Neutrophil (primary cell): Measurements from ENCODE around the gene FAM237A.

ENCODE experiments used
- H3K27ac ChIP-seq: fragments of 200-600 bp; sonication (generic); 2 replicates; pipeline ENCODE4 v1.5.1; 2016; ENCODE audit warnings: mild to moderate bottlenecking, moderate library complexity
- H3K27me3 ChIP-seq: fragments of 200-600 bp; sonication (generic); 2 replicates; pipeline ENCODE4 v1.6.0; 2016; ENCODE audit warnings: mild to moderate bottlenecking
- H3K36me3 ChIP-seq: fragments of 200-600 bp; sonication (generic); 2 replicates; pipeline ENCODE4 v1.5.1; 2017
- H3K4me1 ChIP-seq, 2 experiments: fragments of 200-600 bp in 1 of 2; sonication (generic) in 1 of 2; 1 replicate in 1 of 2; 2 replicates in 1 of 2; pipeline versions ENCODE4 v1.5.1 to v1.6.1; 2013 to 2016; ENCODE audit warnings: low read depth in 1 of 2, low read length in 1 of 2, mild to moderate bottlenecking in 1 of 2, moderate library complexity in 1 of 2; ENCODE audit not compliant: control insufficient read depth in 1 of 2, insufficient read depth in 1 of 2
- H3K4me3 ChIP-seq, 2 experiments: fragments of 200-600 bp in 1 of 2; sonication (generic) in 1 of 2; 1 replicate in 1 of 2; 2 replicates in 1 of 2; pipeline ENCODE4 v1.5.1; 2013 to 2016; ENCODE audit warnings: low read depth in 1 of 2, low read length in 1 of 2, mild to moderate bottlenecking in 1 of 2, moderate library complexity in 1 of 2
- H3K9me3 ChIP-seq: fragments of 200-600 bp; sonication (generic); 2 replicates; pipeline ENCODE4 v1.5.1; 2016
- CTCF ChIP-seq: fragments of 200-600 bp; sonication (generic); IDR thresholded peaks from 2 replicates; pipeline ENCODE4 v1.5.1; 2016; ENCODE audit warnings: antibody characterized with exemption

Gene FAM237A

GRCh38 chr2:206626108-206626507 lies 16.2 kb upstream of the FAM237A start:
- Histone ChIP-seq H3K4me3 (no peak overlapping the region), H3K4me1 (no peaks in the 10 kb centered on the region), H3K27me3 (no peaks in the 10 kb centered on the region), H3K9me3 (no peaks in the 10 kb centered on the region), H3K27ac (no peak overlapping the region), H3K36me3 (no peaks in the 10 kb centered on the region)
- TF ChIP-seq CTCF, result no peak

- Histone ChIP-seq H3K4me3 (no peak overlapping the region), H3K4me1 (no peaks in the 10 kb centered on the region), H3K36me3 (no peaks in the 10 kb centered on the region), H3K27me3 (no peaks in the 10 kb centered on the region), H3K27ac (no peak overlapping the region), H3K9me3 (no peaks in the 10 kb centered on the region)
- no peak for TF ChIP-seq CTCF
Observed at GRCh38 chr2:206627632-206628031, 14.7 kb upstream of the FAM237A start.

- no peak overlapping the region for H3K27ac ChIP-seq
- H3K9me3 ChIP-seq, result no peaks in the 10 kb centered on the region
- no peaks in the 10 kb centered on the region for H3K4me1 ChIP-seq
- no peak for TF ChIP-seq CTCF
- no peaks in the 10 kb centered on the region for H3K36me3 ChIP-seq
- H3K4me3 ChIP-seq, result no peak overlapping the region
- peaks cover 14% of the 10 kb centered on the region for H3K27me3 ChIP-seq
Observed at GRCh38 chr2:206631340-206631739, 10.9 kb upstream of the FAM237A start.

GRCh38 chr2:206635015-206635414 lies 7.3 kb upstream of the FAM237A start:
- H3K27me3 ChIP-seq, result peaks cover 25% of the 10 kb centered on the region
- H3K4me3 ChIP-seq, result no peak overlapping the region
- TF ChIP-seq CTCF, result no peak
- no peaks in the 10 kb centered on the region for H3K4me1 ChIP-seq
- no peak overlapping the region for H3K27ac ChIP-seq
- no peaks in the 10 kb centered on the region for H3K9me3 ChIP-seq
- H3K36me3 ChIP-seq, result no peaks in the 10 kb centered on the region

- Histone ChIP-seq H3K9me3 (no peaks in the 10 kb centered on the region), H3K36me3 (no peaks in the 10 kb centered on the region), H3K27me3 (peaks cover 58% of the 10 kb centered on the region), H3K4me1 (no peaks in the 10 kb centered on the region), H3K27ac (no peak overlapping the region), H3K4me3 (no peak overlapping the region)
- TF ChIP-seq CTCF, result no peak
Observed at GRCh38 chr2:206639636-206640035, 2.7 kb upstream of the FAM237A start.

GRCh38 chr2:206641226-206641625 lies 1.1 kb upstream of the FAM237A start:
- Histone ChIP-seq H3K27ac (no peak overlapping the region), H3K4me1 (no peaks in the 10 kb centered on the region), H3K9me3 (no peaks in the 10 kb centered on the region), H3K27me3 (peaks cover 60% of the 10 kb centered on the region), H3K4me3 (no peak overlapping the region), H3K36me3 (no peaks in the 10 kb centered on the region)
- TF ChIP-seq CTCF, result no peak
